ENCODE measurements around the gene DYNC1LI1. TPM values are rescaled to one million over a fixed set of nuclear protein-coding genes. Genes with fewer than 3 reads are reported as not detected.

DYNC1LI1 gene
- total RNA-seq, 1 experiment from 2014 or later, result 29.8 TPM

- intact Hi-C loops (cut with micrococcal nuclease; ENCODE audit: unreplicated experiment), result no loop called here
- no peak for DNase-seq
- CTCF ChIA-PET, result no interaction called here
- TF ChIP-seq CTCF (IDR thresholded peaks at IDR 0.05; ENCODE audit: unreplicated experiment), result no peak
- Mint-ChIP-seq H3K4me1 (ENCODE audit: low read depth, unreplicated experiment) (peaks cover 7% of the 10 kb centered on the region), H3K4me3 (ENCODE audit: low read depth, unreplicated experiment) (no peak overlapping the region), H3K9me3 (ENCODE audit: low read depth, unreplicated experiment) (no peaks in the 10 kb centered on the region), H3K27me3 (ENCODE audit: unreplicated experiment) (no peaks in the 10 kb centered on the region), H3K27ac (ENCODE audit: unreplicated experiment) (no peak overlapping the region), H3K36me3 (ENCODE audit: insufficient read depth, unreplicated experiment) (no peaks in the 10 kb centered on the region)
- BruUV-seq (replicated peaks), result no TSS peak
Measured at GRCh38 chr3:32508711-32509110, 61.9 kb downstream of the DYNC1LI1 start.

GRCh38 chr3:32506466-32506865 is 64.2 kb downstream of the DYNC1LI1 start:
- no peak for DNase-seq
- BruUV-seq (replicated peaks), result no TSS peak
- no peaks in the 10 kb centered on the region for H3K27me3 Mint-ChIP-seq (ENCODE audit: unreplicated experiment)
- TF ChIP-seq CTCF (IDR thresholded peaks at IDR 0.05; ENCODE audit: unreplicated experiment), result no peak
- H3K27ac Mint-ChIP-seq (ENCODE audit: unreplicated experiment), result no peak overlapping the region
- peaks cover 16% of the 10 kb centered on the region for H3K36me3 Mint-ChIP-seq (ENCODE audit: insufficient read depth, unreplicated experiment)
- H3K9me3 Mint-ChIP-seq (ENCODE audit: low read depth, unreplicated experiment), result no peaks in the 10 kb centered on the region
- intact Hi-C loops (cut with micrococcal nuclease; ENCODE audit: unreplicated experiment), result no loop called here
- CTCF ChIA-PET, result no interaction called here
- H3K4me3 Mint-ChIP-seq (ENCODE audit: low read depth, unreplicated experiment), result no peak overlapping the region
- peaks cover 16% of the 10 kb centered on the region for H3K4me1 Mint-ChIP-seq (ENCODE audit: low read depth, unreplicated experiment)

GRCh38 chr3:32502946-32503286 is 67.7 kb downstream of the DYNC1LI1 start:
- DNase-seq, result no peak
- no TSS peak for BruUV-seq (replicated peaks)
- TF ChIP-seq CTCF (IDR thresholded peaks at IDR 0.05; ENCODE audit: unreplicated experiment), result no peak
- CTCF ChIA-PET, result no interaction called here
- Mint-ChIP-seq H3K36me3 (ENCODE audit: insufficient read depth, unreplicated experiment) (peaks cover 26% of the 10 kb centered on the region), H3K4me1 (ENCODE audit: low read depth, unreplicated experiment) (peaks cover 17% of the 10 kb centered on the region), H3K4me3 (ENCODE audit: low read depth, unreplicated experiment) (peak overlapping the region; percentile 92), H3K27me3 (ENCODE audit: unreplicated experiment) (no peaks in the 10 kb centered on the region), H3K9me3 (ENCODE audit: low read depth, unreplicated experiment) (no peaks in the 10 kb centered on the region), H3K27ac (ENCODE audit: unreplicated experiment) (peak overlapping the region; percentile 80)
- intact Hi-C loops (cut with micrococcal nuclease; ENCODE audit: unreplicated experiment), result no loop called here

GRCh38 chr3:32502118-32502945 is 68.3 kb downstream of the DYNC1LI1 start, which contains the start of gene CMTM6:
Gene CMTM6 (minus strand): TSS chr3:32502852. CDS start chr3:32502745, 107 bp downstream.
- intact Hi-C loops (cut with micrococcal nuclease; ENCODE audit: unreplicated experiment), result no loop called here

More at GRCh38 chr3:32502118-32502945, 68.3 kb downstream of the DYNC1LI1 start, which contains the start of gene CMTM6:
- H3K4me1 Mint-ChIP-seq (ENCODE audit: low read depth, unreplicated experiment), result peaks cover 17% of the 10 kb centered on the region
- peak; percentile 79 for DNase-seq
- H3K9me3 Mint-ChIP-seq (ENCODE audit: low read depth, unreplicated experiment), result no peaks in the 10 kb centered on the region
- H3K27me3 Mint-ChIP-seq (ENCODE audit: unreplicated experiment), result no peaks in the 10 kb centered on the region
- CTCF ChIA-PET, result no interaction called here
- no peak for TF ChIP-seq CTCF (IDR thresholded peaks at IDR 0.05; ENCODE audit: unreplicated experiment)
- H3K4me3 Mint-ChIP-seq (ENCODE audit: low read depth, unreplicated experiment), result peak within 1 kb of the TSS; percentile 92
- H3K27ac Mint-ChIP-seq (ENCODE audit: unreplicated experiment), result peak within 1 kb of the TSS; percentile 80
- peaks cover 26% of the 10 kb centered on the region for H3K36me3 Mint-ChIP-seq (ENCODE audit: insufficient read depth, unreplicated experiment)
- BruUV-seq (replicated peaks), result no TSS peak
